Hematopoietic multipotent progenitor cell treated with erythropoietin and hydrocortisone succinate and interleukin-3 and kit ligand, for 8 days (in vitro differentiated cells): ENCODE measurements around the gene SIGLEC12.
A peak's percentile ranks its signal among the peaks of the same experiment; 100 is the strongest.
"Not testable (repeated sequence)": the region's sequence is repeated elsewhere in the genome, so short reads cannot be mapped to it uniquely, and the experiment has no call there.

Experiments
- DNase-seq: peaks from one replicate; pipeline ENCODE4 v3.0.0-alpha.2; 2015

The SIGLEC12 gene

GRCh38 chr19:51521781-51522180, 20.2 kb upstream of the SIGLEC12 start:
- DNase-seq, result no peak

GRCh38 chr19:51521357-51521756, 19.8 kb upstream of the SIGLEC12 start:
- DNase-seq, result no peak

DNA sequence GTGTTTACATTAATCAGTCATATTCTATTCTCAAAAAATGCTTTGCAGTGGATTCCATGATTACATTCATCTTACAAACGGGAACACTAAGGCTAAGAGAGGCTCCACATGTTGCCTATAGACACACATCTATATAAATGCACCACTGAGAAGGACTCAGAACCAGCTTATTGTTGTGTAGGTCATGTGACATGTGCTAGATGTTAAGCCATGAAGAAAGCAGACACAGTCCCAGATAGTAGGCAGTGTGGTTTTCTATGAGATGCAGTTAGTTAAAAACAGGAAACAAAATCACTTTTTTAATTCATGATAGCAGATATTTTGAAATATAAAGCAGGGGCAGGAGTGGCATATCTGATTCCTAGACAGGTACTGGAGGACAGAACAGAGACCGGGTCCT, 19.1 kb upstream of the SIGLEC12 start:
- DNase-seq, result peak; percentile 33

GRCh38 chr19:51514866-51515481, 13.4 kb upstream of the SIGLEC12 start:
- peak; percentile 83 for DNase-seq

DNA sequence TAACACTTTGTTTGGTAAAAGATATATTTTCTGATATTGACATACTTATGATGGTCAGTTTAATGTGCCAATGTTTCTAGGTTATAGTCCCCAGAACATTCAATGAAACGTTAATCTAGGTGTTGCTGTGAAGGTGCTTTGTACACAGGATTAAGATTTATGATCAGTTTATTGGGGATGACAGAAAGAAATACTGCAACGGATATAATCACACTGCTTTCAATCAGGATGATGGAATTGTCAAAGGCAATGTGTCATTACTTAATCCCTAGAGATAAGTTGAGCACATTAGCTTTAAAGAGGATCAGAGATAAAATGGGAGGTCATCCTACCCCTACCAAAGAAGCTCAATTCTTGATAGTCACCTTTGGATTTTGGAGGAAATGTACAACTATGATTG, 12.4 kb upstream of the SIGLEC12 start:
- DNase-seq, result no peak

DNA sequence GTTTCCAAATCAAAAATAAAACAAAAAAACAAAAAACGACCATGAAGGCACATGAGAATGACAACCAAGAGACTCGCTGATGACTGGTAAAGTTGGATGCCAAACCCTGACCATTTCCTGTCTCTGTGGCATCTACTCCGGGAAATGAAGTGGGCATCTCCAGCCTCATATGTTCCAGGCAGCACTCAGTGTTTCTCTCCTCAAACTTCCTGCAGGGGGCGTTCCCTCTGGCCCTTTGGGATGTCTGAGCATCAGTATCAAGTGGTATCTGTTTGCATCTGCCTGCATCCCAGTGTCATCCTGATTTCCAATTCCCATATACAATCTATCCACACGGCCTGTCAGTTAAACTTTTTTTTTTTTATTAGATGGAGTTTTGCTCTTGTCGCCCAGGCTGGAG, 9.8 kb upstream of the SIGLEC12 start:
- DNase-seq, result peak; percentile 58

DNA sequence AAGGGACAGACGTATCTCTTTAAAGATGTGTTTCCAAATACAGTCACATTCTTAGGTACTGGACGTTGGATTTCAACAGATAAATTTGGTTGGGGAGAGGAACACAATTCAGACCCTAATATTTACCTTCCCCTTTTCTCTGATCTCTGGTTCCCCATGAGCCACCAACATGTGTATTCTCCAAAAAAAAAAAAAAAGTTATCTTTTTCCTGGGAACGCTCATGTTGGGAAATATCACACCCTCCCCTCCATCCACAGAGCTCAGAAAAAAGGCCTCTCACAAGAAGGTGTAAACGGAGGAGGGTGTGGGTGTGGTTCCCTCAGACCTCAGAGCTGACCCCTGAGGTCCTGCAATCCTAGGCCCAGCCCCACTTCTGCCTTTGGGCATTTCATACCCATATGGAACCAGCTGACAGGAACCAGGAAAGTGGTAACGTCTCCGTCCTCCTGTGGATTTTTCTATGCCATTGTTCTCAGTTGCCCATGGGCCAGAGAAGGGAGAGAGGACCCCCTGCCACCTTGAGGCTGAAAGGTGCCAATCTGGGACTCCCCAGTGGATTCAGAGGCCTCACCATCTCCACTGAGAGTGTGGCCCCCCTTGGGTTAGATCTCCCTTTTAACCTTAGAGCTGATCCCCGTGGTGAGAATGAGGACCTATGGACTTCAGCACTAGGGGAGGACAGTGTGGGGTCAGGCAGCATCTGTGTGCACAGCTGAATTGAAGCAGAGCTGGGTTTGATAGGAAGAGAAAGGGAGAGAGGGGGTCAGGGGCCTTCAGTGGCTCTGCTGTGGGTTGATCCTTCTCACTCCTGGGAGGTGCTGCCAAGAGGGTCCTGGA, 8.4 kb upstream of the SIGLEC12 start:
- no peak for DNase-seq

- peak; percentile 93 for DNase-seq
Measured at GRCh38 chr19:51508059-51508733, 6.6 kb upstream of the SIGLEC12 start.

DNA sequence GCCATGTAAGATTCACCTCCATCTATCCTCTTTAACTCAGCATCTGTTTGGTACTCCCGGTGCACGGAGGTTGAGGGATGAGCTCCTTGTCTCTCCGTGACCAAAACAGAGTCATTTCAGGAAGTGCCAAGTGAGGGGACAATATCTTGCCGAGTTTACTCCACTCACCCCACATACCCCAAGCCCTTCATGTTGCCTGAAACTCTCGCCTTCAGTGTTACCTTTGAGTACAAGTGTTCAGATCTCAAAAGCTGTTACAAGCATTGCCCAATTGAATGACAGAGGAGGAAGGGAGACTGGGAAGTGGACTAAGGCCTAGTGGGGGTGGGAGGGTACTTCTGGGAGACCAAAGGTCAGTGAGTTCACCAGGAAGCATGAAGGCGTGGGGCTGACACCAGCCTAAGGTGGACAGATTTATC, 6.0 kb upstream of the SIGLEC12 start:
- no peak for DNase-seq

GRCh38 chr19:51507192-51507591, 5.6 kb upstream of the SIGLEC12 start:
- no peak for DNase-seq

- no peak for DNase-seq
Measured at GRCh38 chr19:51505904-51506303, 4.3 kb upstream of the SIGLEC12 start.

DNA sequence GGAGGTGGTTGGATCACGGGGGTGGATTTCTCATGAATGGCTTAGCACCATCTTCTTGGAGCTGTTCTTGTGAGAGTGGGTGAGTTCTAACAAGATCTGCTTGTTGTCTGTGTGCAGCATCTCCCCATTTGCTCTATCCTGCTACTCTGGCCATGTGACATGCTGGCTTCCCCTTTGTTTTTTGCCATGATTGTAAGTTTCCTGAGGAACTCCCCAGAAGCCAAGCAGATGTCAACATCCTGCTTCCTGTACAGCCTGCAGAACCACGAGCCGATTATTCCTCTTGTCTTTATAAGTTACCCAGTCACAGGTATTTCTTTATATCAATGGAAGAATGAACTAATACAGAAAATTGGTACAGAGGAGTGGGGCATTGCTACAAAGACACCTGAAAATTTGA, 2.3 kb upstream of the SIGLEC12 start:
- no peak for DNase-seq

- DNase-seq, result no peak
Measured at GRCh38 chr19:51503286-51503817, 1.8 kb upstream of the SIGLEC12 start.

DNA sequence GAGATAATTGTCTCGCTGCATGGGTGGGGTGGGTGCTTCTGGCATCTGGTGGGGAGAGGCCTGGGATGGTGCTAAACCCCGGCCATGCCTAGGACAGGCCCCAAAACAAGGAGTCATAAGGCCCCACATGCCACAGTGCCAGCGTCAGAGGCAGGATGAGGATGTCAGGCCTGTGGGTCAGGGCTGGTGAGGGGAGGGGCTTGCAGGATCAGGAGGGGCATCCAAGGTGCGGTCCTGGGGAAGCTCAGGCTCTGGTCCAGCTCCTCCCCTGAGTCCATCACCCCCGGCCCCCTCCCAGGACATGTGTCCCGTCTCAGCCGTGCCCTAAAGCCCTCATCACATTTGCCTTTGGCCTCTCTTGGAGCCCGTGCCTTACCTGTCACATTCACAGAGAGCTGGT, 669 bp downstream of the SIGLEC12 start:
- DNase-seq, result not testable (repeated sequence)

GRCh38 chr19:51497666-51498065, 3.9 kb downstream of the SIGLEC12 start:
- DNase-seq, result no peak

GRCh38 chr19:51493776-51494175, 7.8 kb downstream of the SIGLEC12 start:
- no peak for DNase-seq

DNA sequence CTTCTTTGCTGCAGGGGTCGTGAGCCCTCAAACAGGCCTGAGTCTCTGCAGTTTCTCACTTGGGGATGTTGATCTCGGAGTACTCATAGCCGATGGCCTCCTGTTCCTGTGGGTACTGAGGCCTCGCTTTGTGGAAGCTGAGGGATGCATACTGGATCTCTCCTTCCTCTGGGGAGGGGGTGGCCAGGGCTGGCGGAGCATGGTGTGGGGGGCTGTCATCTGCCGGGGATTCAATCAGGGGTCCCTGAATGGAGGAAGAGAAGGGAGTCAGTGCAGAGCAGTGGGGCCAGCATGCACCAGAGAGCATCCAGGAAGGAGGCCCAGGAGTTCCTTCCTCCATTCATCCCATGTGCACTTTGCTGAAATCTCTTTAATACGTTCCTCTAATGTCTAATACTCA, 10.0 kb downstream of the SIGLEC12 start:
- no peak for DNase-seq

DNA sequence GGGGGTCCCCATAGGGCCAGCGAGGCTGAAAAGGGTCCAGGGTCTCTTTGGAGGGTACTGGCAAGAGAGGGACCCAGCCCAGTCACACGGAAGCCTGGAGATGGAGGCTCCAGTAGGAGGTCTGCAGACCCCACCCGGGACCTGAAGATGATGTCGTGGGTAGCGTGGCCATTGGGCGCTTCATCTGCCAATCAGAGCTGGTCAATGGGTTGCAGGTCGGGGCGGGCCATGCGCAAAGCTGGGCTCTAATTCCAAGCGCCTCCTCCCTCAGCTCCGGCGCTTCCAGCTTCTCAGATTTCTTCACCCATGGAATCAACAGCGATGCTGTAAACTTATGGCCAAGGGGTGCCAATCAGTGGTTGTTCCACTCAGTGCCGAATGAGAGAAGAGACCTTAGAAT, 10.9 kb downstream of the SIGLEC12 start:
- no peak for DNase-seq

GRCh38 chr19:51489113-51489512, 12.5 kb downstream of the SIGLEC12 start:
- DNase-seq, result no peak

DNA sequence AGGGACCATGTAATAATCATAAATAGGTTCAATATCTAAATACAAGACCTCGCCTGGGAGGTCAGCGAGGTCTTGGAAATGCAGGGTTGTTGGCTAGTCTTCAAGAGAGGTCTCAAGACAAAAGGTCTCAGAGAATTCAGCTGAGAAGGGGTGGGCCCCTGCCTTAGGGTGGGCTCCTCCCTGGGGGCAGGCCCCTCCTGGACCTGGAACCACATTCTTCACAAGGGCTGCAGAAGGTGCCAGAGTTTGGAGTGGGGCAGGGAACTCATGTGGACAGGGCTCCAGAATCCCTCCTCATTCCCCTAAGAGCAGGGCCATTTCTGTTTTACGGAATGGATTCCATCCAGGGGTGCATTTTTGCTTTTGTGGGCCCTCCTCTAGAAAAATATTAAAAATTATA, 13.1 kb downstream of the SIGLEC12 start:
- DNase-seq, result no peak

DNA sequence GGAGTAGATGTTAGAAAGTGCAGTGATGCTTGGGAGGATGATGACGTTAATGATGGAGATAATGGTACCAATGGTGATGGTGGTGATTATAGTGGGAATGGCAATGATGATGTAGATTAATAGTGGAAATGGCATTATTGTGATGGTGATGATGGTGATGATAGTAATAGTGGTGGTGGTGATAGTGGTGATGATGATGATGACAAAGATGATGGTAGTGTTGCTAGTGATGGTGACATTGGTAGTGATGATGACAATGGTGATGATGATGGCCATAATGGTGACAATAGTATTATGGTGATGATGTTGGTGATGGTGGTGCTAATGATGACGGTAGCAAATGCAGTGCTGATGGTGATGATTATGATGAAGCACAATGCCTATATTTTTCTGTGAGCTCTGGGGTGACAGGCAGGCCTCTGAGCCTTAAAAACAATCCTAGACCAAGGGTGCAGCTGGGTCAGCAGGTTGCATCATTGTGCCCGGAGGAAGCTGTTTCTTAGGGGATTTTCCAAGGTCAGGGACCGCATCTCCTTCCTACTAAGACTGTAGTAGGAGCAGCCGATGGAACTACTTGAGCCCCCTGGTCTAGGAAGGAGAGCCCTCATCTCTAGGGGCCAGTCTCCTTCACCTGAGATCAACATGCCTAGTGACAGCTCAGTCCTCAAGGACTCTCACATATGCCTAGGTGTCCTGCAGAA, 15.5 kb downstream of the SIGLEC12 start:
- DNase-seq, result no peak

DNA sequence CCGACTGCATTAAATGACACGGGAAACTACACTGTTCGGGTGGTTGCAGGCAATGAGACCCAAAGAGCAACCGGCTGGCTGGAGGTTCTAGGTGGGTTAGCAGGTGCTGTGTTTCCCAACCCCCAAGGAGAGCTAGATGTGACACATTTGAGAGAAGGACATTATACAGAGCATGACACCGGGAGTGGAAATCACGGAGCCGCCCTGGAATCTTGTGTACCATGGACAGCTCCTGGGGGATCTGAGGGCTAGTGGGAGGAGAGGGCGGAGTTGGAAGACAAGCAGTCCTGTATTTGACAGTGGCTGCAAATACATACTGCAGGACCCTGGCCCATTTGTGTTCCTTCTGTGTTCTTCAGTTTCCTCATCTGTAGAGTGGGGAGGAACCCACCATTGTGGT, 21.0 kb downstream of the SIGLEC12 start:
- peak; percentile 47 for DNase-seq
